Measurements from ENCODE around the gene RNF187. TPM values are rescaled to one million over a fixed set of nuclear protein-coding genes. Genes with fewer than 3 reads are reported as not detected.

The RNF187 gene
- polyA plus RNA-seq, 1 donor, result 45.9 TPM

- no peak overlapping the region for H3K4me3 ChIP-seq (ENCODE audit: low read length)
- no CpG with 5 or more reads among the region's 2 CpGs for WGBS (ENCODE audit: insufficient coverage, low lambda C conversion rate)
- no peak for DNase-seq
- no peak overlapping the region for H3K27ac ChIP-seq (ENCODE audit: low read length)
- no peaks in the 10 kb centered on the region for H3K36me3 ChIP-seq (ENCODE audit: control insufficient read depth, insufficient read depth, low read length)
- H3K4me1 ChIP-seq (ENCODE audit: control insufficient read depth, insufficient read depth, low read length), result no peaks in the 10 kb centered on the region
- H3K27me3 ChIP-seq (ENCODE audit: control insufficient read depth, insufficient read depth, low read length), result peaks cover 5% of the 10 kb centered on the region
- H3K9me3 ChIP-seq (ENCODE audit: control insufficient read depth, low read depth, low read length), result no peaks in the 10 kb centered on the region
Observed at GRCh38 chr1:228528612-228529011, 41.4 kb downstream of the RNF187 start.

- no CpG with 5 or more reads among the region's 3 CpGs for WGBS (ENCODE audit: insufficient coverage, low lambda C conversion rate)
- Histone ChIP-seq H3K27me3 (ENCODE audit: control insufficient read depth, insufficient read depth, low read length) (peaks cover 5% of the 10 kb centered on the region), H3K36me3 (ENCODE audit: control insufficient read depth, insufficient read depth, low read length) (no peaks in the 10 kb centered on the region), H3K4me3 (ENCODE audit: low read length) (no peak overlapping the region), H3K27ac (ENCODE audit: low read length) (no peak overlapping the region), H3K9me3 (ENCODE audit: control insufficient read depth, low read depth, low read length) (no peaks in the 10 kb centered on the region), H3K4me1 (ENCODE audit: control insufficient read depth, insufficient read depth, low read length) (no peaks in the 10 kb centered on the region)
- no peak for DNase-seq
Observed at GRCh38 chr1:228530086-228530758, 43.0 kb downstream of the RNF187 start.

- Histone ChIP-seq H3K4me1 (ENCODE audit: control insufficient read depth, insufficient read depth, low read length) (no peaks in the 10 kb centered on the region), H3K36me3 (ENCODE audit: control insufficient read depth, insufficient read depth, low read length) (no peaks in the 10 kb centered on the region), H3K27me3 (ENCODE audit: control insufficient read depth, insufficient read depth, low read length) (peaks cover 5% of the 10 kb centered on the region), H3K4me3 (ENCODE audit: low read length) (no peak overlapping the region), H3K9me3 (ENCODE audit: control insufficient read depth, low read depth, low read length) (no peaks in the 10 kb centered on the region), H3K27ac (ENCODE audit: low read length) (no peak overlapping the region)
- DNase-seq, result no peak
- WGBS (ENCODE audit: insufficient coverage, low lambda C conversion rate), result no CpG with 5 or more reads among the region's 5 CpGs
Observed at GRCh38 chr1:228530951-228531731, 44.0 kb downstream of the RNF187 start.

GRCh38 chr1:228538831-228539230 is 51.6 kb downstream of the RNF187 start:
- Histone ChIP-seq H3K4me1 (ENCODE audit: control insufficient read depth, insufficient read depth, low read length) (no peaks in the 10 kb centered on the region), H3K9me3 (ENCODE audit: control insufficient read depth, low read depth, low read length) (no peaks in the 10 kb centered on the region), H3K36me3 (ENCODE audit: control insufficient read depth, insufficient read depth, low read length) (no peaks in the 10 kb centered on the region), H3K4me3 (ENCODE audit: low read length) (no peak overlapping the region), H3K27me3 (ENCODE audit: control insufficient read depth, insufficient read depth, low read length) (no peaks in the 10 kb centered on the region), H3K27ac (ENCODE audit: low read length) (no peak overlapping the region)
- no CpG with 5 or more reads among the region's 3 CpGs for WGBS (ENCODE audit: insufficient coverage, low lambda C conversion rate)
- no peak for DNase-seq

GRCh38 chr1:228540161-228540917 is 53.2 kb downstream of the RNF187 start:
- Histone ChIP-seq H3K9me3 (ENCODE audit: control insufficient read depth, low read depth, low read length) (no peaks in the 10 kb centered on the region), H3K27ac (ENCODE audit: low read length) (no peak overlapping the region), H3K4me1 (ENCODE audit: control insufficient read depth, insufficient read depth, low read length) (no peaks in the 10 kb centered on the region), H3K27me3 (ENCODE audit: control insufficient read depth, insufficient read depth, low read length) (no peaks in the 10 kb centered on the region), H3K4me3 (ENCODE audit: low read length) (no peak overlapping the region), H3K36me3 (ENCODE audit: control insufficient read depth, insufficient read depth, low read length) (no peaks in the 10 kb centered on the region)
- no peak for DNase-seq
- WGBS (ENCODE audit: insufficient coverage, low lambda C conversion rate), result 48% methylated on average over 3 of the region's 9 CpGs

DNA sequence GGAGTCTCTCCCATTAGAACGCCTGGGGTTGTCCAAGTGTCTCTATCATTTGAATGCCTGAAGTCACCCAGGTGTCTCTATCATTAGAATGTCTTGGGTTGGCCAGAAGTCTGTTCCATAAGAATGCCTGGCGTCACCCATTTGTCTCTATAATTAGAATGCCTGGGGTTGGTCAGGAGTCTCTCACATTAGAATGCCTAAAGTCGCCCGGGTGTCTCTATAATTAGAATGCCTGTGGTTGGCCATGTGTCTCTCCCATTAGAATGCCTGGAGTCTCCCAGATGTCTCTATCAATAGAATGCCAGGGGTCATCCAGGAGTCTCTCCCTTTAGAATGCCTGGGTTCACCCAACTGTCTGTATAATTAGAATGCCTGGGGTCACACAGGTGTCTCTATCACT is 54.5 kb downstream of the RNF187 start:
- no peaks in the 10 kb centered on the region for H3K27me3 ChIP-seq (ENCODE audit: control insufficient read depth, insufficient read depth, low read length)
- no peak for DNase-seq
- H3K4me3 ChIP-seq (ENCODE audit: low read length), result no peak overlapping the region
- no peaks in the 10 kb centered on the region for H3K4me1 ChIP-seq (ENCODE audit: control insufficient read depth, insufficient read depth, low read length)
- H3K27ac ChIP-seq (ENCODE audit: low read length), result no peak overlapping the region
- no peaks in the 10 kb centered on the region for H3K9me3 ChIP-seq (ENCODE audit: control insufficient read depth, low read depth, low read length)
- H3K36me3 ChIP-seq (ENCODE audit: control insufficient read depth, insufficient read depth, low read length), result no peaks in the 10 kb centered on the region
- no CpG with 5 or more reads among the region's 4 CpGs for WGBS (ENCODE audit: insufficient coverage, low lambda C conversion rate)

- H3K27ac ChIP-seq (ENCODE audit: low read length), result no peak overlapping the region
- no peak for DNase-seq
- H3K9me3 ChIP-seq (ENCODE audit: control insufficient read depth, low read depth, low read length), result no peaks in the 10 kb centered on the region
- H3K4me3 ChIP-seq (ENCODE audit: low read length), result no peak overlapping the region
- no peaks in the 10 kb centered on the region for H3K27me3 ChIP-seq (ENCODE audit: control insufficient read depth, insufficient read depth, low read length)
- no peaks in the 10 kb centered on the region for H3K4me1 ChIP-seq (ENCODE audit: control insufficient read depth, insufficient read depth, low read length)
- H3K36me3 ChIP-seq (ENCODE audit: control insufficient read depth, insufficient read depth, low read length), result no peaks in the 10 kb centered on the region
- no CpG with 5 or more reads among the region's 2 CpGs for WGBS (ENCODE audit: insufficient coverage, low lambda C conversion rate)
Observed at GRCh38 chr1:228542376-228542775, 55.2 kb downstream of the RNF187 start.

DNA sequence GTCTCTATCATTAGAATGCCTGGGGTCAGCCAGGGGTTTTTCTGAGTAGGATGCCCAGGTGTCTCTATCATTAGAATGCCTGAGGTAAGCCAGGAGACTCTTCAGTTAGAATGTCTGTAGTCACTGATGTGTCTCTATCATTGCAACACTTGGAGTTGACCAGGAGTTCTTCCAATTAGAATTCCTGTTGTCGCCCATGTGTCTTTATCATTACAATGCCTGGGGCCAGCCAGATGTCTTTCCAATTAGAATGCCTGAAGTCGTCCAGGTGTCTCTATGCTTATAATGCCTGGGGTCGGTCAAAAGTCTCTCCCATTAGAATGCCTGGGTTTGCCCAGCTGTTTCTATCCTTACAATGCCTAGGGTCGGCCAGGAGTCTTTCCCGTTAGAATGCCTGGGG is 55.8 kb downstream of the RNF187 start:
- Histone ChIP-seq H3K9me3 (ENCODE audit: control insufficient read depth, low read depth, low read length) (no peaks in the 10 kb centered on the region), H3K27me3 (ENCODE audit: control insufficient read depth, insufficient read depth, low read length) (no peaks in the 10 kb centered on the region), H3K27ac (ENCODE audit: low read length) (no peak overlapping the region), H3K4me3 (ENCODE audit: low read length) (no peak overlapping the region), H3K36me3 (ENCODE audit: control insufficient read depth, insufficient read depth, low read length) (no peaks in the 10 kb centered on the region), H3K4me1 (ENCODE audit: control insufficient read depth, insufficient read depth, low read length) (no peaks in the 10 kb centered on the region)
- DNase-seq, result no peak
- WGBS (ENCODE audit: insufficient coverage, low lambda C conversion rate), result no CpG with 5 or more reads among the region's 5 CpGs

DNA sequence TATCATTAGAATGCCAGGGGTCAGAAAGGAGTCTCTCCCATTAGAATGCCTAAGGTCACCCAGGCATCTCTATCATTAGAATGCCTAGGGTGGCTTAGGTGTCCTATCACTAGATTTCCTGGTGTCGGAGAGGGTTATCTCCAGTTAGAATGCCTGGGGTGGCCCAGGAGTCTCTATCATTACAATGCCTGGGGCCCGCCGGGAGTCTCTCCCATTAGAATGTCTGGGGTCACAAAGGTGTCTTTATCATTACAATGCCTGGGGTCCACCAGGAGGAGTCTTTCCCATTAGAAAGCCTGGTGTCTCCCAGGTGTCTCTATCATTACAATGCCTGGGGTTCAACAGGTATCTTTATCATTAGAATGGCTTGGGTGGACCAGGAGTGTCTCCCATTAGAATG is 56.2 kb downstream of the RNF187 start:
- Histone ChIP-seq H3K27ac (ENCODE audit: low read length) (no peak overlapping the region), H3K4me1 (ENCODE audit: control insufficient read depth, insufficient read depth, low read length) (no peaks in the 10 kb centered on the region), H3K9me3 (ENCODE audit: control insufficient read depth, low read depth, low read length) (no peaks in the 10 kb centered on the region), H3K27me3 (ENCODE audit: control insufficient read depth, insufficient read depth, low read length) (no peaks in the 10 kb centered on the region), H3K4me3 (ENCODE audit: low read length) (no peak overlapping the region), H3K36me3 (ENCODE audit: control insufficient read depth, insufficient read depth, low read length) (no peaks in the 10 kb centered on the region)
- no CpG with 5 or more reads among the region's 3 CpGs for WGBS (ENCODE audit: insufficient coverage, low lambda C conversion rate)
- no peak for DNase-seq

DNA sequence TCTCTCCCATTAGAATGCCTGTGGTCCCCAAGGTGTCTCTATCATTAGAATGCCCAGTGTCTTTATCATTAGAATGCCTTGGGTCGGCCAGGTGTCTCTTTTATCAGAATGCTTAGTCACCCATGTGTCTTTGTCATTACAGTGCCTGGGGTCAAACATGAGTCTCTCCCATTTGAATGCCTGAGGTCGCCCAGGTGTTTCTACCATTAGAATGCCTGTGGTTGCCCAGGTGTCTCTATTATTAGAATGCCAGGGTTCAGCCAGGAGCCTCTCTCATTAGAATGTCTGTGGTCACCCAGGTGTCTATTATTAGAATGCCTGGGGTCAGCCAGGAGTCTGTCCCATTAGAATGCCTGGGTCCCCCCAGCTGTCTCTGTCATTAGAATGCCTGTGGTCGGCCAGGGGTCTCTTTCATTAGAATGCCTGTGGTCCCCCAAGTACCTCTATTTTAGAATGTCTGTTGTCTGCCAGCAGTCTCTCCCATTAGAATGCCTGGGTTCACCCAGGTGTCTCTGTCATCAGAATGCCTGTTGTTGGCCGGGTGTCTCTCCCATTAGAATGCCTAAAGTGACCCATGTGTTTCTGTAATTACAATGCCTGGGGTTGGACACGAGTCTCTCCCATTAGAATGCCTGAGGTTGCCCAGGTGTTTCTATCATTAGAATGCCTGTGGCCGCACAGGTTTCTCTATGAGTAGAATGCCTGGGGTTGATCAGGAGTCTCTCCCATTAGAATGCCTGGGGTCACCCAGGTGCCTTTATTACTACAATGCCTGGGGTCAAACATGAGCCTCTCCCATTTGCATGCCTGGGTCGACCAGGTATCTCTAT is 57.1 kb downstream of the RNF187 start:
- Histone ChIP-seq H3K27me3 (ENCODE audit: control insufficient read depth, insufficient read depth, low read length) (no peaks in the 10 kb centered on the region), H3K27ac (ENCODE audit: low read length) (no peak overlapping the region), H3K36me3 (ENCODE audit: control insufficient read depth, insufficient read depth, low read length) (no peaks in the 10 kb centered on the region), H3K4me3 (ENCODE audit: low read length) (no peak overlapping the region), H3K9me3 (ENCODE audit: control insufficient read depth, low read depth, low read length) (no peaks in the 10 kb centered on the region), H3K4me1 (ENCODE audit: control insufficient read depth, insufficient read depth, low read length) (no peaks in the 10 kb centered on the region)
- no CpG with 5 or more reads among the region's 7 CpGs for WGBS (ENCODE audit: insufficient coverage, low lambda C conversion rate)
- no peak for DNase-seq

Data from large intestine (tissue), 3 donors.